ENCODE results near the gene INTS15. TPM values are rescaled to one million over a fixed set of nuclear protein-coding genes. Genes with fewer than 3 reads are reported as not detected.

Gene INTS15
- total and polyA plus RNA-seq, 9 of the 15 experiments (the other 6 are each of a cell fraction or from before 2014, with no cell fraction given), result 0.52 to 28.9 (median 11.6) TPM

DNA sequence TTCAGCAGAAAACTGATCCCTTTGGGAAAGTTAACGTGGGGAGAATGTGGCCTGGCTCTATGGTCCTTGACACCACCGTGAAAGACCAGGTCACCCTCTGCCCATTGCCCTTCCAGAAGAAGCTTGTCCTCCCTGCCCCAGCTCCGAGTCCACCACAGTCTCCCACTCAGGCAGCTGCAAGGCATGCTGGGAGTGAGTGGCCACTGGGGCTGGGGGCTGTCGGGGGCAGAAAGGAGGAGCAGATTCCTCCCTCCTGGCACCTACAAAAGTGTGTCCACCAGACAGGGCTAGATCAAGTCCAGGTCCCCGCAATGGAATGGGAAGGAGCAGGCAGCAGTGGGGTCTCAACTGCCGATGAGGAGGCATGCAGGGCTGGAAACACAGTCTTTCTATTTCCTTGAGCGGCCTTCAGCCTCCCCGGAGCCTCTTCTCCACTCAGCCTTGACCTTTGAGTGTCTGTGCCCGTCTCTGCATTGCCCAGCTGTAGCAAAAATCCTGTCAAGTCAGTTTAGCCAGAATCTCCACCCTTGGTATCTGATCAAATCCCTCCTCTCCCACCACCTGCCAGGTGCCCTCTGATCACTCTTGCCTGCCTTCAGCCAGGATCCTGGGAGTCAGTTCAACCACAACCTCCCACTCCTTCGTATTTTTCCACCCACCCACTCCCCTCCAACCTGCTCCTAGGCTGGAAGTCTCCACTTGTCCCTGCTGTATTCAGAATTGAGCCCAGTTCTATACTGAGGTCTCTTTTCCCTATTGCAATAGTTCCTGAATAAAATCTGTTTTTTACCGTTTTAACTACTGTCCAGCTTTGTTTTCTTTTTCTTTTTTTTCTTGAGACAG, 40.4 kb downstream of the INTS15 start (continued):
- TF ChIP-seq ZNF263 (CRISPR knock-in tag; IDR thresholded peaks at IDR 0.05; ENCODE audit: borderline replicate concordance), result no peak
- TF ChIP-seq ZNF785 (CRISPR knock-in tag; IDR thresholded peaks at IDR 0.05), result no peak
- no peak for TF ChIP-seq ZNF444 (CRISPR knock-in tag; IDR thresholded peaks at IDR 0.05)
- TF ChIP-seq, protein P1, sequence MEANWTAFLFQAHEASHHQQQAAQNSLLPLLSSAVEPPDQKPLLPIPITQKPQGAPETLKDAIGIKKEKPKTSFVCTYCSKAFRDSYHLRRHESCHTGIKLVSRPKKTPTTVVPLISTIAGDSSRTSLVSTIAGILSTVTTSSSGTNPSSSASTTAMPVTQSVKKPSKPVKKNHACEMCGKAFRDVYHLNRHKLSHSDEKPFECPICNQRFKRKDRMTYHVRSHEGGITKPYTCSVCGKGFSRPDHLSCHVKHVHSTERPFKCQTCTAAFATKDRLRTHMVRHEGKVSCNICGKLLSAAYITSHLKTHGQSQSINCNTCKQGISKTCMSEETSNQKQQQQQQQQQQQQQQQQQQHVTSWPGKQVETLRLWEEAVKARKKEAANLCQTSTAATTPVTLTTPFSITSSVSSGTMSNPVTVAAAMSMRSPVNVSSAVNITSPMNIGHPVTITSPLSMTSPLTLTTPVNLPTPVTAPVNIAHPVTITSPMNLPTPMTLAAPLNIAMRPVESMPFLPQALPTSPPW (CRISPR knock-in tag; IDR thresholded peaks at IDR 0.05), result no peak

DNA sequence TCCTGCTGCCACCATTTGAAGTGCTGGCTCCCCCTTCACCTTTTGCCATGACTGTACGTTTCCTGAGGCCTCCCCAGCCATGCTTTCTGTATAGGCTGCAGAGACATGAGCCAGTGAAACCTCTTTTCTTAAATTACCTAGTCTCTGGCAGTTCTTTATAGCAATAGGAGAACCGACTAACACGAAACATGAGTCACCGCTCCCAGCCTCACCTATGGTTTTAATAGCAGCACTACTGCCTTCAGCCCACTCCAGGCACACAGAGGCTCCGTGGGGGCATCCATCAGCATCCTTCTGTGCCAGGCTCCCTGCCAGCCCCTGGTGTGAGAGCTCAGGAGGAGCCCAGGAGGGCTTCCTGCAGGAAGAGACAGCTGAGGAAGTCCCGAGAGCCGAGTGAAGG, 41.8 kb downstream of the INTS15 start:
- Histone ChIP-seq H3K4me2 (ENCODE audit: insufficient read depth, low read length) (no peak overlapping the region), H2AFZ (ENCODE audit: low read depth, low read length) (no peak overlapping the region), H3K9me3 (replicated peaks; ENCODE audit: control insufficient read depth, insufficient read depth, low read depth, low read length) (no peaks in the 10 kb centered on the region; the same call in 1 of the 2 replicates), H4K20me1 (replicated peaks; ENCODE audit: control insufficient read depth, insufficient read depth, low read length) (no peaks in the 10 kb centered on the region), H3K4me3 (no peak overlapping the region), H3K79me2 (ENCODE audit: control insufficient read depth, insufficient read depth, low read length) (peaks cover 4% of the 10 kb centered on the region; the same call in 2 of the 3 replicates), H3K4me1 (replicated peaks in 1 of 2; ENCODE audit: control insufficient read depth in 2 of 2, insufficient read depth in 2 of 2, low read length in 2 of 2) (peaks cover 0 to 11% of the 10 kb centered on the region in 2 experiments; a peak in 3 of 5 replicates), H3K27ac (ENCODE audit: extremely low read depth, low read depth, low read length) (no peak overlapping the region), H3K36me3 (ENCODE audit: control insufficient read depth, insufficient read depth, low read length) (no peaks in the 10 kb centered on the region), H3K9me1 (ENCODE audit: control insufficient read depth, insufficient read depth, low read length) (no peaks in the 10 kb centered on the region), H3K9ac (ENCODE audit: insufficient read depth in 1 of 2, low read depth in 2 of 2, low read length in 2 of 2) (peak overlapping the region in 1 of 2 experiments; percentile 9; a peak in 1 of 4 replicates), H3K27me3 (ENCODE audit: control insufficient read depth in 2 of 2, insufficient read depth in 2 of 2, low read length in 2 of 2) (peaks cover 0 to 8% of the 10 kb centered on the region in 2 experiments; a peak in 2 of 5 replicates)
- no TSS peak for BruUV-seq (replicated peaks)
- no peak for ATAC-seq
- in situ Hi-C loops (cut with MboI) (no loop called here), intact Hi-C loops (cut with micrococcal nuclease) (no loop called here)
- TF ChIP-seq ZFP36 (IDR thresholded peaks at IDR 0.05; ENCODE audit: low read depth, low read length, partially characterized antibody) (peak; percentile 3), CAMTA2 (CRISPR knock-in tag; conservative IDR thresholded peaks at IDR 0.05) (no peak)
- WGBS (ENCODE audit: insufficient coverage, low coverage, missing lambda C conversion rate), result 22% methylated on average over 7 of the region's 7 CpGs
- ChIA-PET POLR2A (interaction anchor here (1.0 kb wide), 1 partner anchor 22 kb away, joined by 3 read pairs; no protein-coding TSS in a partner anchor), CTCF (ENCODE audit: low intra/inter-chr PET ratio) (no interaction called here)
- FAIRE-seq, result no peak
- no peak for DNase-seq (ENCODE audit: extremely low read depth in 1 of 4, low spot score in 3 of 4)

All from K562 (cell line).